Loucy (cell line): Measurements from ENCODE around the gene SMTNL2.

Source experiments
- H2AFZ ChIP-seq: fragments of 200-600 bp; sonication (generic); 2 replicates; pipeline ENCODE4 v1.6.0; 2016; ENCODE audit warnings: antibody characterized with exemption, mild to moderate bottlenecking, low read length, moderate library complexity
- H3F3A ChIP-seq: fragments of 200-600 bp; 2 replicates; pipeline ENCODE4 v1.6.0; 2016; ENCODE audit warnings: antibody characterized with exemption, low read depth, mild to moderate bottlenecking
- H3K27me3 ChIP-seq: fragments of 200-600 bp; sonication (generic); 2 replicates; pipeline ENCODE4 v1.6.1; 2014; ENCODE audit warnings: low read length, mild to moderate bottlenecking; ENCODE audit not compliant: insufficient read depth, poor library complexity, severe bottlenecking
- H3K36me3 ChIP-seq: fragments of 200-600 bp; sonication (generic); 2 replicates; pipeline ENCODE4 v1.6.1; 2016; ENCODE audit warnings: low read length; ENCODE audit not compliant: insufficient read depth
- H3K4me1 ChIP-seq: fragments of 200-600 bp; sonication (generic); 2 replicates; pipeline ENCODE4 v1.5.1; 2014; ENCODE audit warnings: low read length, mild to moderate bottlenecking; ENCODE audit not compliant: insufficient read depth, poor library complexity, severe bottlenecking
- H3K4me2 ChIP-seq: fragments of 200-600 bp; sonication (generic); 2 replicates; pipeline ENCODE4 v1.6.0; 2014; ENCODE audit warnings: antibody characterized with exemption, low read length, low read depth, mild to moderate bottlenecking; ENCODE audit not compliant: poor library complexity, severe bottlenecking
- H3K4me3 ChIP-seq: fragments of 200-600 bp; sonication (generic); 2 replicates; pipeline ENCODE4 v1.5.1; 2014; ENCODE audit warnings: low read length, mild to moderate bottlenecking, mixed read lengths; ENCODE audit not compliant: poor library complexity, severe bottlenecking
- H3K79me2 ChIP-seq: fragments of 200-600 bp; sonication (generic); 2 replicates; pipeline ENCODE4 v1.6.1; 2014; ENCODE audit warnings: low read length; ENCODE audit not compliant: insufficient read depth
- H3K9ac ChIP-seq: fragments of 200-600 bp; sonication (generic); 2 replicates; pipeline ENCODE4 v1.6.0; 2014; ENCODE audit warnings: mild to moderate bottlenecking, low read depth, low read length, moderate library complexity; ENCODE audit not compliant: poor library complexity, severe bottlenecking
- H3K9me2 ChIP-seq: fragments of 200-600 bp; sonication (generic); replicated peaks from 2 replicates; pipeline ENCODE4 v1.6.1; 2016; ENCODE audit warnings: low read depth, low read length, mixed read lengths
- H3K9me3 ChIP-seq: fragments of 200-600 bp; sonication (generic); 2 replicates; pipeline ENCODE4 v1.6.1; 2014; ENCODE audit warnings: mild to moderate bottlenecking, antibody characterized with exemption, low read length, low read depth; ENCODE audit not compliant: insufficient read depth
- H4K20me1 ChIP-seq: fragments of 200-600 bp; sonication (generic); 2 replicates; pipeline ENCODE4 v1.6.0; 2014; ENCODE audit warnings: antibody characterized with exemption, low read length, mild to moderate bottlenecking; ENCODE audit not compliant: insufficient read depth, poor library complexity, severe bottlenecking
- CTCF ChIP-seq: fragments of 200-600 bp; sonication (generic); conservative IDR thresholded peaks from 2 replicates; pipeline ENCODE4 v1.5.1; 2014; ENCODE audit warnings: mild to moderate bottlenecking, antibody characterized with exemption, low read length
- EZH2phosphoT487 ChIP-seq: fragments of 200-600 bp; IDR thresholded peaks from 2 replicates; pipeline ENCODE4 v1.6.1; 2018; ENCODE audit warnings: antibody characterized with exemption, mild to moderate bottlenecking, moderate library complexity, borderline replicate concordance

The SMTNL2 gene

GRCh38 chr17:4562015-4562969, 22.0 kb upstream of the SMTNL2 start:
- Histone ChIP-seq H3K4me1 (peaks cover 22% of the 10 kb centered on the region), H4K20me1 (no peaks in the 10 kb centered on the region), H3F3A (no peaks in the 10 kb centered on the region), H3K4me3 (peak overlapping the region; percentile 56), H3K9me3 (no peaks in the 10 kb centered on the region), H3K4me2 (peak overlapping the region; percentile 60), H3K79me2 (no peaks in the 10 kb centered on the region), H3K9me2 (no peaks in the 10 kb centered on the region), H3K9ac (peak overlapping the region; percentile 50), H2AFZ (peak overlapping the region; percentile 64), H3K27me3 (no peaks in the 10 kb centered on the region), H3K36me3 (no peaks in the 10 kb centered on the region)
- TF ChIP-seq EZH2phosphoT487 (no peak), CTCF (0 out of 2 replicates have a peak, but pooled peaks have one; percentile 14)

DNA sequence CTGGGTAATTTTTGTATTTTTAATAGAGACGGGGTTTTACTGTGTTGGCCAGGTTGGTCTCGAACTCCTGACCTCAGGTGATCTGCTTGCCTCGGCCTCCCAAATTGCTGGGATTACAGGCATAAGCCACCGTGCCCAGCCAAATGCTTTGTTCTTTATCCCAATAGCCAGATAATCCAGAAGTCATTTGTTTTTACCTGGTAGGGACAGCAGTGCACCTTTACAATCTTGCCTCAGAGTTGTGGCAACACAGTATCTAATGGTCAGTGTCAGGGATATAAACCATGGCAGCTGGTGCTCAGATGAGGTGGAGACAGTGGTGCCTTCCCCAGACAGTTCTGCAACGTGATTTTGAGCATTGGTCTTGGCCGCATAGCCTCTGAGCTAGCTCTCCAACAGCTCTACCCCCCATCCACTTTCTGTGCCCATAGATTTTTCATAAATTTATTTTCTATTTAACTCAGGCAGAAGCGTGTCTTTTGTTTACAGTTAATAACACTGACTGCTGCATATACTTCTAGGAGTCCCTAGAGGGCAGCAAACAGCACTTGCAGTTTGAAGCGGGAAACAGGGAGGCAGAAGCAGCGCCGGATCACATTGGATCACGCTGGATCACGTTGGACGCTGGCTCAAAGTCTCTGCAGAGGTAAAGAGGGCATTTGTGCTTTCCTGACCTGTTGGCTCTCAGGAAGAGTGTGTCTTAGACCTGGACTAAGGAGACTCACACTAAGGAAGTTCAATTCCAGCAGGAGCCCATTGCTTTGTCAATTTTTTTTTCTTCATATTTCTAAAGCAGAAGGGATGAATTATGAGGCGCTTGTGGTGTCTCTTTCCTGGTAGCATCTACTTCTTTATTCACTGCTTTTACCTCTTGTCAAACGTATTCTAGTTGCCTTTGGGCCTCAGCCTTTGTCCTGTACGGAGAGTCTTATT, 18.9 kb upstream of the SMTNL2 start:
- no peaks in the 10 kb centered on the region for H3K27me3 ChIP-seq
- TF ChIP-seq CTCF = peak; percentile 94
- no peak for TF ChIP-seq EZH2phosphoT487
- H3K4me2 ChIP-seq = peak overlapping the region; percentile 70
- peaks cover 32% of the 10 kb centered on the region for H3K4me1 ChIP-seq
- H3K9ac ChIP-seq = peak overlapping the region; percentile 55
- no peaks in the 10 kb centered on the region for H4K20me1 ChIP-seq
- no peaks in the 10 kb centered on the region for H3K79me2 ChIP-seq
- no peaks in the 10 kb centered on the region for H3K9me3 ChIP-seq
- H3K9me2 ChIP-seq = no peaks in the 10 kb centered on the region
- no peaks in the 10 kb centered on the region for H3F3A ChIP-seq
- peak overlapping the region; percentile 90 for H2AFZ ChIP-seq
- H3K36me3 ChIP-seq = no peaks in the 10 kb centered on the region
- H3K4me3 ChIP-seq = peak overlapping the region; percentile 58

DNA sequence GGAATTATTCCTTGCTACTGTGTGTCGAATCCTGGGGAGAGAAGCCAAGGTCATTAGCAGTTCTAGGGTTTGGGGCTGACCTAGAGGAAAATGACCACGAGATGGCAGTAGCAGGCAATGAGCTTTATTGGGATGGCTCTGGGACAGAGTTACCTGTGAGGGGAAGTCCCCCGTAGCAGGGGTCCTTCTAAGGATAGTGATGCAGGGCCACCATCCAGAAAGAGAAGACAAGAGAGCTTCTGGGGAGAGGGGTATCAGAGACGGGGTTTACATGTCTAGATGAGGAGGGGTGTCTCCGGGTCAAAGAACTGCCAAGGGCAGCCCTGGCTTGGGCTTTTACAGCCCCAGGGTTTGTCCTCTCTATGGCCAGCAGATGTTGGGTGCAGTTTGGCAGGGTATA, 17.5 kb upstream of the SMTNL2 start:
- peaks cover 22% of the 10 kb centered on the region for H3K4me1 ChIP-seq
- no peaks in the 10 kb centered on the region for H3K36me3 ChIP-seq
- H3K9me2 ChIP-seq = no peaks in the 10 kb centered on the region
- no peaks in the 10 kb centered on the region for H3K79me2 ChIP-seq
- H4K20me1 ChIP-seq = no peaks in the 10 kb centered on the region
- no peaks in the 10 kb centered on the region for H3F3A ChIP-seq
- H3K4me2 ChIP-seq = no peak overlapping the region
- no peak overlapping the region for H3K4me3 ChIP-seq
- no peak overlapping the region for H3K9ac ChIP-seq
- TF ChIP-seq EZH2phosphoT487 (no peak), CTCF (peak; percentile 81)
- no peaks in the 10 kb centered on the region for H3K9me3 ChIP-seq
- H3K27me3 ChIP-seq = no peaks in the 10 kb centered on the region
- H2AFZ ChIP-seq = no peak overlapping the region
